GM21529 (cell line): Measurements from ENCODE around the gene KRTAP10-10.
"Not testable (repeated sequence)": the region's sequence is repeated elsewhere in the genome, so short reads cannot be mapped to it uniquely, and the experiment has no call there.

Experiments
- ATAC-seq: cut with Tn5 transposase; IDR thresholded peaks from one replicate; pipeline ENCODE4 v1.9.1; 2021; ENCODE audit not compliant: unreplicated experiment

Gene KRTAP10-10

DNA sequence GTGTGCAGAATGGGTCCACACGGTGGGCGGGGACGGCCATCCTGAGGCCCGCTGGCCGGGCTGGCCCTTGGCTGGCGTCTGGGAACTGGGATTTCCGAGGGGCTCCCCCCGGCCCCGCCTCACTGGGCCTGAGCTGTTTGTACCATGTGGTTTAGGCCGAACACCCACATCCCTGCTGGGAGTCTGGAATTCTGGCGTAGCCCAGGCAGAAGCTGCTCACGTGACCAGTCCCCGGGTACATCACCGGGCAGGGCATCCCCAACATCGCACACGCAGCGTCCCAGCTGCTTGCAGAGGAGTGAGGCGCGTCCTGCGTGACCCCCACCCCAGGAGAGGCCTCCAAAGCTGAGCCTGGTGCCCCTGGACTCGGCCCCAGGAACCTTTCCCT is 34.7 kb upstream of the KRTAP10-10 start:
- no peak for ATAC-seq

DNA sequence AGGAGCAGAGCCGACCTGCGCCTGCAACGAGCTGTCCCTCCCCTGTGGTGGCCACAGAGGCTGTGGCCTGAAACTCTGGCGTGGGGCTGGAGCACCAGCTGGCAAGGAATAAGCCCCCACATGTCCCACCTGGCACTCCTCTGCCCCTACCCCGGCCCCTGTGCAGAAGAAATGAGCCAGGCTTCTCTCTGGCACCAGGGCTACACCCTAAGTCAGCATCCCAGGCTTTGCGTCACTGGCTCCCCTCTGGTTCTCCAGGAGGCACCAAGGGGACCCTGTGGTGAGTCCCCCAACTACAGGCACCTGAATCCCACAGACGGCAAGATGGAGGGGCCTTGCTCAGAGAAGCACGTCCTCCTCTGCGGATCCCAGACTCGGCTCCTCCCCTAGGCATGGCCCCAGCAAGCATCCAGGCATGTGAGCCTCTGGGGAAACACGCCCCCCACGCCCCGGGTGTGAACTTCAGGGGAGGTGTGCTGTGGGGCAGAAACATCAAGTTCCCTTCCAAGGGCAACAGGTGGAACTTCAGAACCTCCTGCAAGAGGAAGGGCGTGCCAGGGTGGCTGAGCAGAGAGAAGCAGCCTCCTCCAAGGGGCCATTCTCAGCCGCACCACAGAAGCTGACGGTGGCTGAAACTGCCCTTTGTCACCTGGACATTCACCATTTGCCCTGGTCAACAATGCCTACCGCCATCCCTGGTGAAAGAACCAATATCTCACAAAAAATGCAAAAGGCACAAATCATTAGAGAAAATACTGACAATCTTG is 33.9 kb upstream of the KRTAP10-10 start:
- no peak for ATAC-seq

DNA sequence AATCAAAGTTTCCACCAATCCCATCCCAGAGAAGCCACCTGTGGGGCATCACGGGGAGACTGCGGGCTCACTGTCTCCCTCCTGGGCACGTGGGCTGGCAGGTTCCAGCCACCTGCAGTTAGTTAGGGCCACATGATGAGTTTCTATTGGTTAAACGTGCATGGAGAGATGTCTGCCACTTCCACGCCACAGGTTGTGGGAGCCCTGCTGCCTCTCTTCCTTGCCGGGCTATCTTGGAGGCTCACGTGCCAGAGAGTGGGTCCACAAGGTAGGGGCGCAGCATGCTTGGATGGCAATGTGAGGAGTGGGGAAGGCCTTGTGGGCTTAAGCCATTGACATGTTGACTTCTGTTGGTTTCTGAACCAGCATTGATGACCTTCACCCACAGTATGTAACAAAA is 33.2 kb upstream of the KRTAP10-10 start:
- no peak for ATAC-seq

DNA sequence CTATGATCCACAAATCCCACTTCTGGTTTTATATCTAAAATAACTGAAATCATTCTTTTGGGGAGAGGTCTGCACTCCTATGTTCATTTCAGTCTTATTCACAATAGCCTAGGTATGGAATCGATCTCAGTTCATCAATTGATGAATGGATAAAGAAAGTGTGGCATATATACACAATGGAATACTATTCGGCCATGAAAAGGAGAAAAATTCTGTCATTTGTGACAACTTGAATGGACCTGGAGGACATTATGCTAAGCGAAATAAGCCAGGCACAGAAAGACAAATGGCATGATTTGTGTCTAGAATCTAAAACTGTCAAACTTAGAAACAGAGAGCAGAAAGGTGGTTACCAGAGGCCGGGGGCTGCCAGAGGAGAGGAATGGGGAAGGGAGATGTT is 30.7 kb upstream of the KRTAP10-10 start:
- ATAC-seq, result no peak

DNA sequence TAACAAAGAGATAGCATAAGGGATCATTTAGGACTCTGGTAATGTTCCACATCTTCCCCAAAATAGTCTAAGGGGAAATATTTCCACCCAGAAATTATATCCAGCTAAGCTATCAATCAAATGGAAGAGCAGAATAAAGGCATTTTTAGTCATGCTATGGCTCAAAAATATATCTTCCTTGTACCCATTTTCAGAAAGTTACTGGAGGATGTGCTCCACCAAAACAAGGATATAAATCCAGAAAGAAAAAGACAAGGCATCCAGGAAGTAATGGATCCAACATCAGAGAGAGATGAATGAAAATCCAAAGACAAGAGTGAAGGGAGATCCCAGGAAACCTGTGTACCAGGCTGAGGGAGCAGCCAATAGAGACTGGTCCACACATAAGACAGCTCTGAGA is 28.0 kb upstream of the KRTAP10-10 start:
- no peak for ATAC-seq

DNA sequence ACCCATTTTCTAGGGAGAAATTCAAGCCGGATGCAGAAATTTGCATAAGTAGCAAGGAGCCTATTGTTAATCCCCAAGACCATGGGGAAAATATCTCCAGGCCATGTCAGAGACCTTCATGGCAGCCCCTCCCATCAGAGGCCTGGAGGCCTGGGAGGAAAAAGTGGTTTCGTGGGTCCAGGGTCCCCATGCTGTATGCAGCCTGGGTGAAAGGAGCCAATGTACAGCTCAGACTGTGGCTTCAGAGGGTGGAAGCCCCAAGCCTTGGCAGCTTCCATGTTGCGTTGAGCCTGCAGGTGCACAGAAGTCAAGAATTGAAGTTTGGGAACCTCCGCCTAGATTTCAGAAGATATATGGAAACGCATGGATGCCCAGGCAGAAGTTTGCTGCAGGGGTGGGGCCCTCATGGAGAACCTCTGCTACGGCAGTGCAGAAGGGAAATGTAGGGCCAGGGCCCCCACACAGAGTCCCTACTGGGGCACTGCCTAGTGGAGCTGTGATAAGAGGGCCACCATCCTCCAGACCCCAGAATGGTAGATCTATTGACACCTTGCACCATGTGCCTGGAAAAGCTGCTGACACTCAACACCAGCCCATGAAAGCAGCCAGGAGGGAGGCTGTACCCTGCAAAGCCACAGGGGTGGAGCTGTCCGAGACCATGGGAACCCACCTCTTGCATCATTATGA is 26.9 kb upstream of the KRTAP10-10 start:
- not testable (repeated sequence) for ATAC-seq

DNA sequence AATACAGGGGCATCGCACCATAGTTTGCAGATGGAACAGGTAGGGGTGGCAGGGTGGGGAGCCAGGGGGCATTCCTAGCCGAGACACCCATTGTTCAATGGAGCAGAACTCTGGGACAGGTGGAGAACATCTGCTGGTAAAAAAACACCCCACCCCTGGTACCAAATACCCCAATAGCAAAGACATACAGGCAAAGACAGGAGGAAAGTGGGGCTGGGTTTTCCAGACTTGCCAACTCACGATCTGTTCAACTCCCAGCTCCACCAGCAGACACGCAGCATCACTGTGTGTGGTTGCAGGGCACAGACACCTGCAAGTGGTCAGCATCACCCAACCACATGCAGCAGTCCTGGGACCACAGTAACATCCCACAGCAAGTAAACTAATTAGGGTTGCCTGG is 25.6 kb upstream of the KRTAP10-10 start:
- ATAC-seq, result no peak

DNA sequence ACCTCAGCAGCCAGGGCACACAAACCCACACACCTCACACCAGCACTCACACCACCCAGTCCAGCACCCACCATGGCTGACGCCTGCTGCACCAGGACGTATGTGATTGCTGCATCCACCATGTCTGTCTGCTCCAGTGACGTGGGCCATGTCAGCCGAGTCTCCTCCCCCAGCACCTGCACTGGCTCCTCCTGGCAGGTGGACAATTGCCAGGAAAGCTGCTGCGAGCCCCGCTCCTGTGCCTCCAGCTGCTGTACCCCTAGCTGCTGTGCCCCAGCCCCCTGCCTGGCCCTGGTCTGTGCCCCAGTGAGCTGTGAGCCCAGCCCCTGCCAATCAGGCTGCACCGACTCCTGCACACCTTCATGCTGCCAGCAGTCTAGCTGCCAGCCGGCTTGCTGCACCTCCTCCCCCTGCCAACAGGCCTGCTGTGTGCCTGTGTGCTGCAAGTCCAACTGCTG is 25.1 kb upstream of the KRTAP10-10 start, which contains the start of gene KRTAP10-8:
TSS of gene KRTAP10-8 (plus strand) at position 51 of the 458 bp plus-strand sequence. CDS start at position 73, 22 bp downstream.
- ATAC-seq, result no peak

DNA sequence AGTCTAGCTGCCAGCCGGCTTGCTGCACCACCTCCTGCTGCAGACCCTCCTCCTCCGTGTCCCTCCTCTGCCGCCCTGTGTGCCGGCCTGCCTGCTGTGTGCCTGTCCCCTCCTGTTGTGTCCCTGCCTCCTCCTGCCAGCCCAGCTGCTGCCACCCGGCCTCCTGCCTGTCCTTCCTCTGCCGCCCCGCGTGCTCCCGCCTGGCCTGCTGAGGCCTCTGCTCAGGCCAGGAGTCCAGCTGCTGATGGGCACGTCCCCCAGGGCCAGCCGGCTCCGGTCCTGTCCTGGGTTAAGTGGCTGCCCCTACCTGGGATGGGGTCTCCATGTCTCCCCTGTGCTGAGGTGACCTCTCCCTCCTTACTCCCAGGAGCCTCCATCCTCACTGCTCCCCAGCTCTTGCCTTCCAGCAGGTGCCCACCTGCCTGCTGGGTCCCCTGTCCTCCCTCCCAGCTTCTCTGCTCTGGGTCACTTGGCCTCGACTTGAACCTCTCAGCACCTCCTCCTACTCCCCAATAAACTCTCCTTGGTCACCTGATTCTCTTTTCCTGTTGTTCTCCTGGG is 24.4 kb upstream of the KRTAP10-10 start:
- ATAC-seq, result no peak

DNA sequence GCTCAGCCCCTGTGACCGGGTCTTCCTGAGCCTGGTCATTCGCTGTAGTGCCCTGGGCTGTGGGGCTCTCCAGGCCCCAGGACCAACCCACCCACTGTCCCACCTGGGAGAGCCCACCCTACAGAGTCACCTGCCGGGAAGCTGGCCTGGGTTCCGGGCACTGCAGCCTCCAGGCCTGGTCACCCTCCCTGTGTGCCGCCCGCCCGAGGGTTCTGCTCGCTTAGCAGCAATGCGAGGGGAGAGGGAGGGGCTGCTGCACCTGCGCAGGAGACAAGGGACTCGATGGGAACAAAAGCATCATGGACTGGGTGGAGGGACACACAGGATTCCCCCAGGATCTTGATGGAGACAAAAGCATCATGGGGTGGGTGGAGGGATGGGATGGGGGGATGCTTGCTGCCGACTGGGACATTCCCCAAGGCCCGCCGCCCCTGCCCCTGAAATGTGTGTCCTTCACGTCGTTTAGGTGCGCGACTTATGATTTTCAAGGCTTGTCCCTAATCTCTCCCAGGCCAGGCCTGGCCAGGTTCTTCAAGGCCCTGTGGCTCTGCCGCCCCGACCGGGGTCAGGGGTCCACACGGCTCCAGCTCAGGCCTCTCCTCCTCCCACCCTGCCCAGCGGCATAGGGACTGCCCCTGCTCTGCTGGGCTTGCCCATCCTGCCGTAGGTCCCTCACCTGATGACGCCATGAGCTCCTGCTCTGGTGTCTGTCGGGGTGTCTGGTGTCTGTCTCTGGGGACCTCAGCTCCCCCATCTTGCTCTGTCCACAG is 23.6 kb upstream of the KRTAP10-10 start:
- no peak for ATAC-seq

DNA sequence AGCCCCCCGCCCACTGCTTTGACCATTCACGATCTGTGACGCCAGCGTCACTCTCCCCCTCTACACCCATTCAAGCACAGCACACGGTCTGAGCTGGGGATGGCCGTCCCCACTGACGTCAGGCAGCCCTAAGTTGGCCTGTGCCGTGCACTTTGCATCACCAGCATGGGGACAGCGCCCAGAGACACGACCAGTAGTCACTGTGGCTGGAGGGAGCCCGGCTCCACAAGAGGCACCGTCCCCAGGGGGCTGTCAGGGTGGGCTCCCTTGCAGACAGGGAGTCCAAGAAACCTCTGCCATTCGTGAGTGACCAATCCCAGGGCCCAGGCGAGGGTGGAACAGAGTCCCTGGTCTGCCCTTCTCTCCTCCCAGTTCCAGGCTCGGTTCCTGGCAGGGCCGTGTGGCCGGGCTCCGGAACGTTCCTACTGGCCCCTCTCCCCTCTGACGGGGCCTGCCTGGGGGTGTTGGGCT is 23.0 kb upstream of the KRTAP10-10 start:
- no peak for ATAC-seq

DNA sequence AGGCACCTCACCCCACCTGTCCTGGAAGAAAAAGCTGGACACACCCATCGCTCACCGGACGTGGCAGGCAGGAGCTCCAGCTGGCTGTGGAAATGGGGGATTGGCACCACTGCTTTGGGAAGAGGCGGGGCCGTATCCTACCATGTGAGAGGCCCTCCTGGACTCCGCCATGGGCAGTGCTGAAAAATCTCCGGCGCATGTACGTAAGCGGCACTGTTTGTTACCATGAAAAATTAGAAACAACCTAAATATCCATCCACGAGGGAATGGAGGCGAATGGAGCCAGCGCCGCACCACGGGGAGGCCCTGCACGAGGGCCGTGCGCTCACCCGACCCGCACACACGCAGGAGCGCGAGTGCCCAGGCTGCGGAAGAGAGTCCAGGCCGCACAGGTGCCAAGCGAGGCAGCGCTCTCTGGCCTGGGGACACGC is 22.2 kb upstream of the KRTAP10-10 start:
- ATAC-seq, result no peak

DNA sequence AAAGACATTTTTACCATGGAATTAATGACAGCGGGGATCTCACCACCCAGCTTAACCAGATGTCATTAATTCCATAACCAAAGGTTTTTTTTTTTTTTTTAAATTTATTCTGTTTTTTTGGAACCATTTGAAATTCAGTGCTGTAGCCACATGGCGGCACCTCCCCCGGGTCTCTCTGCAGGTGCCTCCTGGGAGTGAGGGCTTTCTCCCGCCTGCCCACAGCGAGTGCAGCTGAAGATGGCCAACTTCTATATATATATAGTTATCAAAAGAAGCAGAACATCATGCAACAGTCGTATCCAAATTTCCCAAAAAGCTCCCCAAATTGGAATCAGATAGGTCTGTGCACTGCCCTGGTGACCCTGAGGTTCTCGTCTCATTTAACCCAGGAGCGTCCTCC is 21.7 kb upstream of the KRTAP10-10 start:
- no peak for ATAC-seq

DNA sequence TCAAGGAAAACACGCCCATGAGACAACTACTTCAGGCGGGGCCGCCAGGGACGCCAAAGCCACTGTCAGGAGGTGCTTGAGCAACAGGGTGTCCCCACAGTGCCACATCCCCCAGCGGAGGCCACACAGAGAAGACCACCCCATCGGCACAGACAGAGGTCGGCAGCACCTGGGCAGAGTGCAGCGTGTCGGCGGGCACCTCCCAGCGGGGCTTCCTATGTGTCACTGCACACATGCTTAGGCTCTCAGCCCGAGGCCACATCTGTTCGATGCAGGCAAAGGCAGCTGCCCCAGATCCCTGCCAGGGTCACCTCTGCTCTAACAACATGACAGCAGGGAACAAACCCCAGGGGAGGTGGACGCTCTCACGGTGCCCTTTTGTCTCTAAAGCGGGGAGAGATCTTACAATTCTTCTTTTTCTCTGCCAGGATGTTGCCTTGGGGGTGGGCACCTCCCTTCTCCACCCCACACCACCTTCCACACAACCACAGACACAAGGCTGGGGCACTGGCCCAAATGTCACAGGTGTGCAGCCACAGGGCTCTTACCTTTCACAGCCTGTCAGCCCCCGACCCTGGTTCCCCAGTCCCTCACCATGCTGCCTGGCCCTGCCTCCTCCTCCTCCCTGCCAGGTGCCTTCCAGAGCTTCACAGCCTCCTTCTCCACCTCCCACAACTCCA is 21.1 kb upstream of the KRTAP10-10 start:
- ATAC-seq, result no peak

DNA sequence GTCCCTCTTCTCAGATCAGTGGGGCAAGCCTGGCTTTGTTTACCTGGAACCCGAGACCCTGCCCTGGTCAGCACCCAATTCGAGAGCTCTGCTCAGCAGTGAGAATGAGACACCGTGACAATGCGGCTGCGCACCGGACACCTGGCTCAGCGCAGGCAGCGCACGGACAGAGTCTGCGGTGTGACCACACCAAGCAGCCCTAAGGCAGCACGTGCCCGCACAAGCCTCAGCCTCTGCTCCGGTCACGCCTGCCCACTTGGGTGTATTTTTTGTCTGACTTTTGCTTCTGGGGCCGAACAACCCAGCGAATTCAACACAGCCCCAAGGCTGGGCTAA is 20.6 kb upstream of the KRTAP10-10 start:
- no peak for ATAC-seq

DNA sequence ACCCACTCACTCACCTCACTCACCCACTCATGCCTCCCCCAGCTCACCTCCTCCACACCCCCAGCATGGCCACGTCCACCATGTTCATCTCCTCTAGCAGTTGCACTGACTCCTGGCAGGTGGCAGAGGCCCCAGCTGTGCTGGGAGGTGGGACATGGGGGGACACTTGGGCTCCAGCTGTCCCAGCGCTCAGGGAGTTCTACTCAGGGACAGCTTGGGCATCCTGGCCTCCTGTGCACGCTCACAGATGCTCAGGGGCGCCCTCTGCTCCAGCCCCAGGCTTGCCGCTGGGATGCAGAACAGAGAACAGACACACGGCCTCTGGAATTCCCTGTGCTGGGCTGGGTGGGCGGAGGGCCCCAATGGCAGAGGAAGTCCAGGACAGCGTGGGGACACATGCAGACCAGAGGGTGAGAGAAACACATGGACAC is 20.1 kb upstream of the KRTAP10-10 start:
- no peak for ATAC-seq

DNA sequence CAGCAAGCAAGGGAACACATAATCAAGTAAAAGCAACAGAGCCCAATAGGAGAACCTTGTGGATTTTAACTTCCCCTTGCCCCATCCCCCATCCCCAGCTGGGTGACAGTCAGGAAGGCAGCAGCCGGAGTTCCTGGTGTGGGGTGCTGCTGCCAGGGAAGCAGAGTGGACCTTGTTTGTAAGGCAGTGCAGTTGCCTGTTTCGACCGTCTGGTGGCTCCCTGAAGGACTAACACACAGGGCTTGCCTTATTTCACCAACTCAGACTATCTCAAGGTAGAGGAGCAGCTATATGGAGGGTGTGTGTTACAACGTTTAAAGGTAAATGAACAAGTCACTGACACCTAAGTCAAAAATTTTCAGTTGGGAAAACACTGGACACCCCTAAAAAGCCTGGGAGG is 18.7 kb upstream of the KRTAP10-10 start:
- ATAC-seq, result no peak

DNA sequence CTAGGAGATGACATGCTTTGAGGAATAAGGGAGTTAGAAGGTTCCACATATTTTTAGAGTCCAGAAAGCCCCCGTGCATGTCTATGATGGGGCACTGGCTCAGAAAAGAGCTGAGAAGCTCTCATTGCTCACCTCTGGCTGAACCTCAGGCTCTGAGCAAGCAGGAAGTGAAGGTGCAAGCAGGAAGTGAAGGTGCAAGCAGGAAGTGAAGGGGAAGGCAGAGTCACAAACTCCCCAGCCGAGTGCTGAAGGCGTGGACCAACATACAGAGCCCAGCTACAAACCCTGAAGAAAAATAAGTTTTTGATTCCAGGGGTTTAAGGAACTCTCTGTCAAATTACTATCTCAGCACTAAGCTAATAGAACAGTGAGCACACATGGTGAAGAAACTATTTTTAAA is 18.2 kb upstream of the KRTAP10-10 start:
- no peak for ATAC-seq

DNA sequence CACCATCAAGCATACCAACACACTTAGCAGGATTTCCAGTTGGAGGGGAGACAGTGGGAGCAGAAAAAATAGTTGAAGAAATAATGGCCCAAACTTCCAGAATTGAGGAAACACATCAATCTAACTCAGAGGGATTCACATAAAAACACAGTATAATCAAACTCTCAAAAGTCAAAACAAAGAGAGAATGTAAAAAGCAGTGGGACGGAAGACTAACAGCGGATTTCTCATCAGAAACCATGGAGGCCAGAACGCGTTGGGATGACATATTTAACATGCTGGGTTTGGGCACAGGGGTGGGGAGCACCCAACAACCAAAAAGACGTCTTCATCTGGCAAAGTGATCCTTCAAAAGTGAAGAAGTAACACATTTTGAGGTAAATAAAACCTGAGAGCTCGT is 17.3 kb upstream of the KRTAP10-10 start:
- no peak for ATAC-seq

DNA sequence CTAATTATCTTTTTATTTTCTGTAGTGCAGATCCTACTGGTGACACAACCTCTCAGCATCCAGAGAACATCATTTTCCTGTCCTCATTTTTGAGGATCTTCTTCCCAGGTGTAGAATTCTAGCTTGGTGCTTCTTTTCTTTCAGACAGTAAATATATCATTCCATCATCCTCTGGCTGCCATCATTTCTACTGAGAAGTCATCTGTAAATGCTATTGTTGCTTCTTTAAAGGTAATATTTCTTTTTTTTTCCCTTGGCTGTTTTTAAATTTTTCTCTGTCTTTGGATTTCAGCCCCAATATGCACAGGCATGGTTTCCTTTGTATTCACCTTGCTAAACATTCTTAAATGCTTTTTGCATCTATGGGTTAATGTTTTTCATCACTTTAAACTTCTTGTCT is 13.6 kb upstream of the KRTAP10-10 start:
- no peak for ATAC-seq

DNA sequence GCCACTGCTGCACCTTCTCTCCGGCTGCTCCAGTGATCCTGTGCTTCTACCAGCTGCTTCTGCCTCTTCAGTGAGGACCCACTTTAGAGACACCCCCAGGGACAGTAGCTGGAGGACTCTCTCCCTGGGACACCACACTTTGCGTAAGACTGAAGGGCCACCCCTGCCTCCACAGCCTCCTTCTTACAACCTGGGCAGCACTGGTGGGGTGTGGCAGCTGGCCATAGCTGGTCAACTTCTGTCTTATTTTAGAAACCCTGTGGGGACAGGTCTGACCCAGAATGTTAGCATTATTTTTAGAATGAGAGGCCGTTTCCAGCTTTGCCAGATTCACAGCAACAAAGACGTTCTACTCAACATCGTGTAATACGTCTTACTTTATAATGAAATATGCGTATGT is 11.4 kb upstream of the KRTAP10-10 start:
- no peak for ATAC-seq
